ENCODE data around the gene HK1.
"Not testable (repeated sequence)": the region's sequence is repeated elsewhere in the genome, so short reads cannot be mapped to it uniquely, and the experiment has no call there.

The HK1 gene

DNA sequence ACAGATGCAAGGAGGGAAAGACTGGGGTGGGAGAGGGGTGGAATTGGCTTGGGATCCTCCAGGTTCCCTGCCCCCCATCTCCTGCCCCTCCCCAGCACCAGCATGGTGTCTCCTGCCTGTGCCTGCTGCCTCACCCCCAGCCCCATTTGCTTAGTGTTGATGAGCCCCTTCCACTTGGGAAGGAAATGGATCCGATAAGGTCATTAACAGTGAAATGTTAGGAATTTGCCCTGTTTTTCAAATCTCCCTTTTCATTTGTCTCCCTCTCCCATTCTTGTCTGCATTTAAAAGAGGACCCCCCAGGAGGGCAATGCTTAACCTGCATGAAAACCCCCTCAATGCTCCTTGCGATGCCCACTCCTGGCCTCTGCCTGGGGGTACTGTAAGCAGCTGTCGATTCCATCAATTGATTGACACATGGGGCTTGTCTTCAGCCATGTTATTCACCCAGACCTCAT lies 51.5 kb downstream of the HK1 start:
- DNase-seq, result no peak

DNA sequence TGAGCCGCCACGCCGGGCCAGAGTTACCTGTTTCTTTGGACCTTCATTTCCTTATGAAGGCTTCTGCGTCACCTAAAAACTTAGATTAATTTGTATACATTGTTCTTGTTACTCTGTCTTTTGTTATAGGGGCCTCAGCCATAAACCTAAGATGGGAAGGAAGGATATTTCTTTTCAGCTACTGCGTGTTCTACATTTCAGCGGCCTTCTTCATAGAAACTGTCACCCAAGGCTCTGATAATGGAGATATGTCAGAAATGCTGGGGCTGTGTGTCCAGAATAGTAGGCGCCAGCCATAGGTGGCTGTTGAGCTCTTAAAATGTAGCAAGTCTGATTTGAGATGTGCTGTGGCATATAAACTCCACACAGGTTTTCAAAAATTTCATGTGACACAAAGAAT lies 52.9 kb downstream of the HK1 start:
- DNase-seq, result no peak

GRCh38 chr10:69332278-69333010 lies 54.1 kb downstream of the HK1 start:
- no peak for DNase-seq

DNA sequence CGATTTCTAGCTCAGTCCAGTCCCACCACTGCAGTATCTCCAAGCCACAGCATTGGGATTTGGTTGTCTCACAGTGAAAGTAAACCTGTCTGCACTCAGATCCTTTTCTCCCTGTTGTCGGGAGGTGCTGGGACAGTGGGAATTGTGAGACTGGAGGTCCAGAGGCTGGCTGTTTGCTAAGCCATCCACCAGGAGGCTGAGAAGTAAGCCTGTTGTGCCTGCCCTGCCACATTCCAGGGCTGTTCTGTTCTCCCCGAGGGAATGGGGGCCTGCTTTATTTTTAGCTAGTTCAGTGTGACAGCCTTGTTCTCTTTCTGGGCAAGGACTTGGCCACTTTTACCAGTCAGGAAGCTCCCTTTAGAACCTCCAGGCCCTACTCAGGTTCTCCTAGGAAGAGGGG lies 54.9 kb downstream of the HK1 start:
- DNase-seq, result no peak

DNA sequence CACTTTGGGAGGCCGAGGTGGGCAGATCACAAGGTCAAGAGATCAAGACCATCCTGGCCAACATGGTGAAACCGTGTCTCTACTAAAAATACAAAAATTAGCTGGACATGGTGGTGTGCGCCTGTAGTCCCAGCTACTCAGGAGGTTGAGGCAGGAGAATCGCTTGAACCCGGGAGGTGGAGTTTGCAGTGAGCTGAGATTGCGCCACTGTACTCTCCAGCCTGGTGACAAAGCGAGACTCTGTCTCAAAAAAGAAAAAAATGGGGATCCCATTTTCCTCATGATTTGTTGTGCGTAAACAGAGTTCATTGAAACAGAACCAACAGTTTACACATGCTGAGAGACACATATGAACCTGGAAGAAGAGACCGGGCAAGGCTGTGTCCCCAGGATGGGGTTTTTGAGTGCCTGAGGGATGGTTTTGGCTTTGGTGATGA lies 55.6 kb downstream of the HK1 start:
- DNase-seq, result not testable (repeated sequence)

DNA sequence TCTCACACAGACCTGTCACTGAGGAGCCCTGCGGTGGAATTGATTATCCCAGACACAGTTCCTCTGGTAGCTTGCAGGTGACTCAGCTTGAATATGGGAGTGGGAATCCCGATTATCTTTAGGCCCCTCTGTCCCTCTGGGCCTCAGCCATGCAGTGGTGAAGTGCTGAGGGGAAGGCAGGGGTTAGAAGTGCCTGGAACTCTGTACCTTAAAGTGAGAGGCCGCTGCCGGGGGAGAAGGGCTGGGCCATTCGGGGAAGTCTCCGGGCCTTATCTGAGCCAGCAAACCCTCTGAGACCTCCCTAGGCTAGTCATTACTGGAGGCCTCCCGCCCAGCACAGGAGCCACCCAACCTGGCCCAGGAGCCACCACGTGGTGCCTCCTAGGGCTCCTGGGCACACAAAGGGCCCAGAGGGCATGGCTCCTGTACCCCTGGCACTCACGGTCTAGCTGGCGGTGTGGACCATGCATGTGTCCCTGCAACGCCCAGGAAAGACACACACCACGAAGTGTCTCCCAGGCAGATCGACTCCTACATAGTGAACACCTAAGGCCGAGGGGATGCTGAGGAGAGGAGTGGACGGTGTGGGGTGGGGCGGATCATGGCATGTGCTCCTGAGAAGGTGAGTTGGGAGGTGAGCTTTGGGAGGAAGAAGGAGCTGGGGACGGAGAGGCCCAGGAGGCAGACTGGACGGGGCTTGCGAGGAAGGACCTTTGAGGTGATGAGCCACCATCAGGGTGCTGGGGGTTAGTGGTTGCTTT lies 56.2 kb downstream of the HK1 start:
- DNase-seq, result no peak

GRCh38 chr10:69335063-69335587 lies 56.8 kb downstream of the HK1 start:
- peak; percentile 61 for DNase-seq

GRCh38 chr10:69335613-69336012 lies 57.3 kb downstream of the HK1 start:
- DNase-seq, result no peak

GRCh38 chr10:69336952-69337295 lies 58.6 kb downstream of the HK1 start:
- no peak for DNase-seq

GRCh38 chr10:69337296-69338132 lies 59.2 kb downstream of the HK1 start:
- DNase-seq, result no peak

DNA sequence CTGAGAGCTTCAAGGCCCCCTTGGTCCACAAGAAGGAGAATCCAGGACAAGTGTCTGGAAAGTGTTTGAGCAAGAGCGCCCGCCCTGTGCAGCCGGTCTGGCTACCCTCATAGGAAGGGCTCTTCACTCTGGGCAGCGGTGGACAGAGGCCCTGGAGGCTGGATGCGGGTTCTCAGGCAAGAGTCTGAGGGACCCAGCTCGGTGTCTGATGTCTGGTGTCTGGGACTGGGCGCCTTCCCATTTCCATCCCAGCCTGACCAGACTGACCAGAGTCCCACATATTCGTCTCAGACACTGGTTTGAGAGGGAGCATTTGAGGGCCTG lies 59.8 kb downstream of the HK1 start:
- DNase-seq, result no peak

- DNase-seq, result no peak
Observed at GRCh38 chr10:69338547-69339450, 60.5 kb downstream of the HK1 start.

DNA sequence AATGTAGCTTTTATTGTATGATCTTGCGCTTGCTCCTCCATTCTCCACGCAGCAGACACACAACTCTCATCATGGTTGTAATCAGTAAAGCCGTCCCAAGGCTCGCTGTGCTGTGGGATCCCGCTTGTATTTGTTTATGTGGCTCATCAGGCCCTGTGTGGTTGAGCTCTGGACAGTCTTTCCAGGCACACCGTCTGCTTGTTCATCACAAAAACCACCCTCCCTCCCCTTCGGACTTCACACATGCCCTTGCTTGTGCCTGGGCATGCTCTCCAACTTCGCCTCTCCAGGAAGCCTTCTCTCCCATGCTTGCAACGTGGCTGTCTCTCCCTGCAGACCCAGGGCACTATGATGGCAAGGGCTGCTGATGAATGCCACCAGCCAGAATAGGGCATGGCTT lies 62.4 kb downstream of the HK1 start:
- DNase-seq, result no peak

- no peak for DNase-seq
Observed at GRCh38 chr10:69343905-69344304, 65.6 kb downstream of the HK1 start.

GRCh38 chr10:69344591-69345252 lies 66.4 kb downstream of the HK1 start:
- DNase-seq, result no peak

DNA sequence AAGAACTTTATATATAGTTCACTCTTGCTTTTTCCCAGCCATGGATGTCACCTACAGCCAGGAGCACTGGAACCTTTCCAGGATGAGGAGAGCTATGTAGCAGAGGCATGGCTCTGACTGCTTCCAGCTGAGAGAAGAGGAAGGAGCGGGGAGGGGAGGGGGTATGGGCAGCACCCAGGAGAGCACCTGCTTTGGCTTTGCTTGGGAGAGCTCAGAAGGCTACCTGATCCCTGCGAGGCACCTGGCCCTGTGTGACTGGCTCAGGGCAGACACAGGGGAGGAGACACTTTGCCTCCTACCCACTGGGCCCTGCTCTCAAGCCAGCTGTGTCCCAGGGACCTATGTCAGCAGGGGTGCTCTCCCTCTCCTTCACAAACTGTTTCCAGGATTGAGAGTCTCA lies 67.1 kb downstream of the HK1 start:
- no peak for DNase-seq

DNA sequence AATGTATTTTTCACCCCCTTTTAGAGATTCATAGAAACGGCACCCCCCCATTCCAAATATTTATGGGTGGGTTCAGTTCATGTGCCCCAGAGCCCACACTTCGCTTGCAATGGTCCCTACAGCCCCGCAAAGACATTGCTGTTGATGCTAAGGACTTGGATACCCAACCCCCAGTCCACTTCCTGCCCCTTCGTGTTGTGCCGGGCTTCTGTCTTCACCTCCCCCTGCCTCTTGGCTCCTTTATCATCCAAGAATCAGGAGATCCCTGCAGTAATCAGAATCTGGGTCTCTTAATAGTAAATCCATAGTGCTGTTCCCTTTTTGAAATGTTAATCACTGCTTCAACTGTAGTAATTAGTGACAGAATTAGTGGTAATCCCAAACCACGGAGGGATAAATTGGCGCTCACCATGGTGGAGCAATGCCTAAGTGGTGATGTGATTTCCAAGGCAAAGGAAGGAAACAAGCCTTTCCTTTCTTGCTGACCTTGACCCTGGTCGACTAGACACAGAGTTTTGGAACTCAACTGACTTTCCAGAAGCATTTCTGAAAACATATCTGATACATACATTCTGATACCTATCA lies 67.7 kb downstream of the HK1 start:
- DNase-seq, result no peak

DNA sequence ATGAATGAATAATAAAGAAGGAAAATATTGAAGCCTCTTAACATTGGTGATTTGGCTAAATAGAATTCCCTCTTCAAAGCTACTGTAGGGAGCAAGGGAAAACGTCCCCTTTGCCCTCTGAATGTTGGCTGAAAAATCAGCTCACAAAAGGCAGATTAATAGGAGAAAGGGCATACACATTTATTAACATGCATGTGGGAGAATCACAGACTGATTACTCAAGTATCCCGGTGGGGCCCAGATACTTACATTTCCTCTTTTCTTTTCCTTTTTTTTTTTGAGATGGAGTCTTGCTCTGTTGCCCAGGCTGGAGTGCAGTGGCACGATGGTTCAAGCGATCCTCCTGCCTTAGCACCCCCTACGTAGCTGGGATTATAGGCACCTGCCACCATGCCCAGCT lies 68.5 kb downstream of the HK1 start:
- no peak for DNase-seq

GRCh38 chr10:69348816-69349541 lies 70.7 kb downstream of the HK1 start:
- DNase-seq, result no peak

DNA sequence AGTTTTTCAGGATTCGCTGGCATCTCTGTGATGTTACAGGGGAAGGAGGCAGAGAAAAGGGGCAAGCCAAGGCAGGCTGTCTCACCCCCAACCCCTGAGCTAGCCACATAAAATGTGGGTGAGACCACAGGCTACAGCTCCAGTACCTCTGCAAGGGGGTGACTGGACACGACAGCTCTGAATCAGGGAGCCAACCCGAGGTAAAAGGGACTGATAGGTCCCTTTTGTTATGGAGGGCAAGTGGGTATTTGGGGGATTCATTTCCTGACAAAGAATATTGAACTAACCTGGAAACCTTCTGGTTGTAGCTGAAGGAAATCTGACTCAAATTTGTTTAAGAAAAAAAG lies 71.2 kb downstream of the HK1 start:
- DNase-seq, result no peak

- DNase-seq, result no peak
Observed at GRCh38 chr10:69351589-69351988, 73.3 kb downstream of the HK1 start.
